GM12892 (cell line): ENCODE data around the gene GALK1.

ENCODE experiments used
- POLR2A ChIP-seq: IDR thresholded peaks from 2 replicates; pipeline ENCODE4 v1.6.1; 2011; ENCODE audit warnings: low read depth, low read length, control low read depth
- POLR2AphosphoS5 ChIP-seq: IDR thresholded peaks from 2 replicates; pipeline ENCODE4 v1.6.1; 2011; ENCODE audit warnings: low read depth, low read length, control low read depth

- TF ChIP-seq POLR2A: no peak
- TF ChIP-seq POLR2AphosphoS5: no peak
Observed at GRCh38 chr17:75777296-75777922, 12.4 kb upstream of the GALK1 start.
